Gastrocnemius medialis (tissue), 4 donors: ENCODE measurements around the gene DLL4. TPM values are rescaled to one million over a fixed set of nuclear protein-coding genes. Genes with fewer than 3 reads are reported as not detected.

Experiments used
- ATAC-seq, 2 donors: fragments of 150-250 bp; one replicate each; pipeline ENCODE4 v1.9.1; 2016
- DNase-seq, 2 donors: peaks; one replicate each; pipeline ENCODE4 v3.0.0-alpha.2; 2019
- H3K27ac ChIP-seq, 4 donors: fragments of 200-600 bp; sonication (generic); 1 replicate in 1 of 4; 2 replicates in 3 of 4; pipeline ENCODE4 v1.5.1; 2016 to 2018; ENCODE audit warnings: mild to moderate bottlenecking in 2 of 4, moderate library complexity in 1 of 4
- H3K27me3 ChIP-seq, 3 donors: fragments of 200-600 bp; sonication (generic) in 2 of 3; 1 replicate in 1 of 3; 2 replicates in 2 of 3; pipeline versions ENCODE4 v1.5.1 to v1.6.0; 2016 to 2019; ENCODE audit warnings: mild to moderate bottlenecking in 1 of 3, moderate library complexity in 1 of 3
- H3K36me3 ChIP-seq, 2 donors: fragments of 200-600 bp; sonication (generic) in 1 of 2; one replicate each; pipeline ENCODE4 v1.5.1; 2017 to 2018
- H3K4me1 ChIP-seq, 2 donors: fragments of 200-600 bp; sonication (generic) in 1 of 2; one replicate each; pipeline ENCODE4 v1.5.1; 2016 to 2017; ENCODE audit warnings: mild to moderate bottlenecking in 2 of 2
- H3K4me3 ChIP-seq, 4 donors: fragments of 200-600 bp; sonication (generic) in 3 of 4; 1 replicate in 1 of 4; 2 replicates in 3 of 4; pipeline ENCODE4 v1.5.1; 2016 to 2019; ENCODE audit warnings: mild to moderate bottlenecking in 2 of 4
- H3K9me3 ChIP-seq, 3 donors: fragments of 200-600 bp; sonication (generic) in 2 of 3; 1 replicate in 1 of 3; 2 replicates in 2 of 3; pipeline ENCODE4 v1.5.1; 2016 to 2019
- POLR2A ChIP-seq, 2 donors: fragments of 450-650 bp; IDR thresholded peaks; one replicate each; pipeline ENCODE4 v1.6.1; 2017; ENCODE audit warnings: antibody characterized with exemption in 2 of 2, mild to moderate bottlenecking in 2 of 2, moderate library complexity in 2 of 2
- in situ Hi-C, 4 donors: fragments of 200-750 bp; cut with MboI; loops; one replicate each; pipeline versions ENCODE4 v1.15.0 to v1.8.0; 2017; ENCODE audit warnings: low sequenced_read_pairs in 4 of 4
- intact Hi-C: fragments of 100-400 bp; cut with DNase I; formaldehyde crosslinking; loops from one replicate; pipeline ENCODE4 v1.15.1; 2023; ENCODE audit warnings: low total_unique reads
- total RNA-seq, 4 donors: library from RNA; depleted of rRNA; stranded (reverse); fragments of >200 nt; gene quantifications; one replicate each; pipeline versions ENCODE4 v1.1.0 to v1.2.3, GENCODE V29; 2016
- TF ChIP-seq, protein P1 (sequence below), 5 experiments: fragments of 450-650 bp in 3 of 5; fragments of 200-600 bp in 2 of 5; sonication (generic) in 2 of 5; IDR thresholded peaks in 4 of 5; conservative IDR thresholded peaks in 1 of 5; 1 replicate in 4 of 5; 2 replicates in 1 of 5; pipeline ENCODE4 v1.5.1; 2016 to 2019; ENCODE audit warnings: antibody characterized with exemption in 5 of 5, mild to moderate bottlenecking in 3 of 5, moderate library complexity in 3 of 5

The DLL4 gene
- total RNA-seq, 4 donors from 2014 or later: 5.9 to 15.7 (median 8.9) TPM

DNA sequence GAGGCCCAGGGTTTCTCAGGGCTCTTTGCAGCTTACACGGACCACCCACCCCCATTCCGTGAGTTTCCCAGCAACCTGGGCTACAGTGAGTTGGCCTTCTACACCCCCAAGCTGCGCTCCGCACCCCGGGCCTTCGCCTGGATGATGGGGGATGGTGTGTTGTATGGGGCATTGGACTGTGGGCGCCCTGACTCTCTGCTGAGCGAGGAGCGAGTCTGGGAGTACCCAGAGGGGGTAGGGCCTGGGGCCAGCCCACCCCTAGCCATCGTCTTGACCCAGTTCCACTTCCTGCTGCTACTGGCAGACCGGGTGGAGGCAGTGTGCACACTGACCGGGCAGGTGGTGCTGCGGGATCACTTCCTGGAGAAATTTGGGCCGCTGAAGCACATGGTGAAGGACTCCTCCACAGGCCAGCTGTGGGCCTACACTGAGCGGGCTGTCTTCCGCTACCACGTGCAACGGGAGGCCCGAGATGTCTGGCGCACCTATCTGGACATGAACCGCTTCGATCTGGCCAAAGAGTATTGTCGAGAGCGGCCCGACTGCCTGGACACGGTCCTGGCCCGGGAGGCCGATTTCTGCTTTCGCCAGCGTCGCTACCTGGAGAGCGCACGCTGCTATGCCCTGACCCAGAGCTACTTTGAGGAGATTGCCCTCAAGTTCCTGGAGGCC, 29.5 kb upstream of the DLL4 start:
- Histone ChIP-seq H3K27me3 (no peaks in the 10 kb centered on the region), H3K36me3 (peaks cover 0 to 58% of the 10 kb centered on the region in 2 donors), H3K27ac (no peak overlapping the region), H3K4me1 (peaks cover 19 to 20% of the 10 kb centered on the region in 2 donors), H3K4me3 (no peak overlapping the region), H3K9me3 (no peaks in the 10 kb centered on the region)
- DNase-seq (no peak), ATAC-seq (no peak)
- intact Hi-C loops: loop anchor here (10.0 kb wide), 1 partner anchor 95 kb away; the partner anchor contains the start of genes DNAJC17 and ZFYVE19
- no peak for TF ChIP-seq POLR2A (IDR thresholded peaks at IDR 0.05)
- TF ChIP-seq, protein P1, sequence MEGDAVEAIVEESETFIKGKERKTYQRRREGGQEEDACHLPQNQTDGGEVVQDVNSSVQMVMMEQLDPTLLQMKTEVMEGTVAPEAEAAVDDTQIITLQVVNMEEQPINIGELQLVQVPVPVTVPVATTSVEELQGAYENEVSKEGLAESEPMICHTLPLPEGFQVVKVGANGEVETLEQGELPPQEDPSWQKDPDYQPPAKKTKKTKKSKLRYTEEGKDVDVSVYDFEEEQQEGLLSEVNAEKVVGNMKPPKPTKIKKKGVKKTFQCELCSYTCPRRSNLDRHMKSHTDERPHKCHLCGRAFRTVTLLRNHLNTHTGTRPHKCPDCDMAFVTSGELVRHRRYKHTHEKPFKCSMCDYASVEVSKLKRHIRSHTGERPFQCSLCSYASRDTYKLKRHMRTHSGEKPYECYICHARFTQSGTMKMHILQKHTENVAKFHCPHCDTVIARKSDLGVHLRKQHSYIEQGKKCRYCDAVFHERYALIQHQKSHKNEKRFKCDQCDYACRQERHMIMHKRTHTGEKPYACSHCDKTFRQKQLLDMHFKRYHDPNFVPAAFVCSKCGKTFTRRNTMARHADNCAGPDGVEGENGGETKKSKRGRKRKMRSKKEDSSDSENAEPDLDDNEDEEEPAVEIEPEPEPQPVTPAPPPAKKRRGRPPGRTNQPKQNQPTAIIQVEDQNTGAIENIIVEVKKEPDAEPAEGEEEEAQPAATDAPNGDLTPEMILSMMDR (IDR thresholded peaks at IDR 0.05 in 4 of 5, conservative IDR thresholded peaks at IDR 0.05 in 1 of 5): no peak
- in situ Hi-C loops: loop anchor here (5.0 to 25.0 kb wide), 7 partner anchors 125 to 387 kb away; partner anchors contain the start of genes KNL1 (in 2 of the 4), INO80 (in 1 of the 4) and RAD51 (in 1 of the 4)

DNA sequence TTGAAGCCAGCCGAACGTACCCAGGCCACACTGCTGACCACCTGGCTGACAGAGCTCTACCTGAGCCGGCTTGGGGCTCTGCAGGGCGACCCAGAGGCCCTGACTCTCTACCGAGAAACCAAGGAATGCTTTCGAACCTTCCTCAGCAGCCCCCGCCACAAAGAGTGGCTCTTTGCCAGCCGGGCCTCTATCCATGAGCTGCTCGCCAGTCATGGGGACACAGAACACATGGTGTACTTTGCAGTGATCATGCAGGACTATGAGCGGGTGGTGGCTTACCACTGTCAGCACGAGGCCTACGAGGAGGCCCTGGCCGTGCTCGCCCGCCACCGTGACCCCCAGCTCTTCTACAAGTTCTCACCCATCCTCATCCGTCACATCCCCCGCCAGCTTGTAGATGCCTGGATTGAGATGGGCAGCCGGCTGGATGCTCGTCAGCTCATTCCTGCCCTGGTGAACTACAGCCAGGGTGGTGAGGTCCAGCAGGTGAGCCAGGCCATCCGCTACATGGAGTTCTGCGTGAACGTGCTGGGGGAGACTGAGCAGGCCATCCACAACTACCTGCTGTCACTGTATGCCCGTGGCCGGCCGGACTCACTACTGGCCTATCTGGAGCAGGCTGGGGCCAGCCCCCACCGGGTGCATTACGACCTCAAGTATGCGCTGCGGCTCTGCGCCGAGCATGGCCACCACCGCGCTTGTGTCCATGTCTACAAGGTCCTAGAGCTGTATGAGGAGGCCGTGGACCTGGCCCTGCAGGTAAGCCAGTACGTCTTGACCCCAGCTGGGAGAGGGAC, 28.7 kb upstream of the DLL4 start:
- H3K36me3 ChIP-seq: peaks cover 0 to 58% of the 10 kb centered on the region in 2 donors
- in situ Hi-C loops (loop anchor here (5.0 to 10.0 kb wide), 4 partner anchors 124 to 287 kb away; partner anchors contain the start of gene INO80 (in 1 of the 4)), intact Hi-C loops (no loop called here)
- no peak overlapping the region for H3K27ac ChIP-seq
- no peak for ATAC-seq
- TF ChIP-seq, protein P1 (IDR thresholded peaks at IDR 0.05 in 4 of 5, conservative IDR thresholded peaks at IDR 0.05 in 1 of 5): no peak
- TF ChIP-seq POLR2A (IDR thresholded peaks at IDR 0.05): no peak
- DNase-seq: no peak
- H3K4me1 ChIP-seq: peaks cover 12 to 13% of the 10 kb centered on the region in 2 donors
- no peak overlapping the region for H3K4me3 ChIP-seq
- H3K27me3 ChIP-seq: no peaks in the 10 kb centered on the region
- no peaks in the 10 kb centered on the region for H3K9me3 ChIP-seq

DNA sequence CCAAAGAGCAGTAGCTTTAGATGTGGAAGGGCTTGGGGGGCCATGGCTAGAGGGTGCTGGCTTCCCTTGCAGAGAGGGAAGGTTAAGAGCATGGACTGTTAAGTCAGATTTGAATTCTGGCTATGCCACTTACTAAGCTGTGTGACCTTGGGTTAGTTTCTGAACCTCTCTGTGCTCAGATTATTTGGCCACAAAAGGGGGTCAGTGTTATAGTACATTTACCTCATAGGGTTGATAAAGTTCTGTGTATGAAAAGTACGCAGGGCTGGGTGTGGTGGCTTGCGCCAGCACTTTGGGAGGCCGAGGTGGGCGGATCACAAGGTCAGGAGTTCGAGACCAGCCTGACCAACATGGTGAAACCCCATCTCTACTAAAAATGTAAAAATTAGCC, 28.1 kb upstream of the DLL4 start:
- ATAC-seq (no peak), DNase-seq (no peak)
- no peaks in the 10 kb centered on the region for H3K27me3 ChIP-seq
- no peak for TF ChIP-seq POLR2A (IDR thresholded peaks at IDR 0.05)
- TF ChIP-seq, protein P1 (IDR thresholded peaks at IDR 0.05 in 4 of 5, conservative IDR thresholded peaks at IDR 0.05 in 1 of 5): no peak
- H3K4me1 ChIP-seq: peaks cover 10 to 14% of the 10 kb centered on the region in 2 donors
- peaks cover 0 to 58% of the 10 kb centered on the region in 2 donors for H3K36me3 ChIP-seq
- no peak overlapping the region for H3K4me3 ChIP-seq
- in situ Hi-C loops (loop anchor here (5.0 to 10.0 kb wide), 4 partner anchors 124 to 286 kb away; partner anchors contain the start of gene INO80 (in 1 of the 4)), intact Hi-C loops (no loop called here)
- no peaks in the 10 kb centered on the region for H3K9me3 ChIP-seq
- H3K27ac ChIP-seq: no peak overlapping the region

DNA sequence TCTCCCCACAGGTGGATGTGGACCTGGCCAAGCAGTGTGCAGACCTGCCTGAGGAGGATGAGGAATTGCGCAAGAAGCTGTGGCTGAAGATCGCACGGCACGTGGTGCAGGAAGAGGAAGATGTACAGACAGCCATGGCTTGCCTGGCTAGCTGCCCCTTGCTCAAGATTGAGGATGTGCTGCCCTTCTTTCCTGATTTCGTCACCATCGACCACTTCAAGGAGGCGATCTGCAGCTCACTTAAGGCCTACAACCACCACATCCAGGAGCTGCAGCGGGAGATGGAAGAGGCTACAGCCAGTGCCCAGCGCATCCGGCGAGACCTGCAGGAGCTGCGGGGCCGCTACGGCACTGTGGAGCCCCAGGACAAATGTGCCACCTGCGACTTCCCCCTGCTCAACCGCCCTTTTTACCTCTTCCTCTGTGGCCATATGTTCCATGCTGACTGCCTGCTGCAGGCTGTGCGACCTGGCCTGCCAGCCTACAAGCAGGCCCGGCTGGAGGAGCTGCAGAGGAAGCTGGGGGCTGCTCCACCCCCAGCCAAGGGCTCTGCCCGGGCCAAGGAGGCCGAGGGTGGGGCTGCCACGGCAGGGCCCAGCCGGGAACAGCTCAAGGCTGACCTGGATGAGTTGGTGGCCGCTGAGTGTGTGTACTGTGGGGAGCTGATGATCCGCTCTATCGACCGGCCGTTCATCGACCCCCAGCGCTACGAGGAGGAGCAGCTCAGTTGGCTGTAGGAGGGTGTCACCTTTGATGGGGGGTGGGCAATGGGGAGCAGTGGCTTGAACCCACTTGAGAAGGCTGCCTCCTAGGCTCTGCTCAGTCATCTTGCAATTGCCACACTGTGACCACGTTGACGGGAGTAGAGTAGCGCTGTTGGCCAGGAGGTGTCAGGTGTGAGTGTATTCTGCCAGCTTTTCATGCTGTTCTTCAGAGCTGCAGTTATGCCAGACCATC, 26.3 kb upstream of the DLL4 start:
- no peak for TF ChIP-seq POLR2A (IDR thresholded peaks at IDR 0.05)
- TF ChIP-seq, protein P1 (IDR thresholded peaks at IDR 0.05 in 4 of 5, conservative IDR thresholded peaks at IDR 0.05 in 1 of 5): no peak
- no peaks in the 10 kb centered on the region for H3K27me3 ChIP-seq
- in situ Hi-C loops (loop anchor here (5.0 to 10.0 kb wide), 4 partner anchors 122 to 284 kb away; partner anchors contain the start of gene INO80 (in 1 of the 4)), intact Hi-C loops (no loop called here)
- H3K4me1 ChIP-seq: peaks cover 21 to 27% of the 10 kb centered on the region in 2 donors
- DNase-seq (no peak), ATAC-seq (no peak)
- H3K27ac ChIP-seq: peak overlapping the region in 1 of 4 donors; percentile 94
- peaks cover 0 to 48% of the 10 kb centered on the region in 2 donors for H3K36me3 ChIP-seq
- no peak overlapping the region for H3K4me3 ChIP-seq
- H3K9me3 ChIP-seq: no peaks in the 10 kb centered on the region
